Activated CD8-positive, alpha-beta memory T cell treated with anti-CD3 and anti-CD28 coated beads, Interleukin-2, amount 10 ng/mL, durations not matched to agents 7 days and 5 days (primary cell): ENCODE data around the gene MDGA2. TPM values are rescaled to one million over a fixed set of nuclear protein-coding genes. Genes with fewer than 3 reads are reported as not detected.
"Not testable (repeated sequence)": the region's sequence is repeated elsewhere in the genome, so short reads cannot be mapped to it uniquely, and the experiment has no call there.

ENCODE experiments used
- ATAC-seq: fragments of 150-1000 bp; cut with Tn5 transposase; one replicate; pipeline ENCODE4 v1.10.0; 2021; ENCODE audit warnings: moderate library complexity
- CTCF ChIA-PET: fragments of 350-600 bp; sonication (Branson Sonifier 250); formaldehyde crosslinking; loops from one replicate; lab custom pipeline; 2021; ENCODE audit warnings: antibody characterized with exemption; lab: Charles Lee
- DNase-seq: peaks from one replicate; pipeline ENCODE4 v3.0.0-alpha.2; 2020
- H3K27ac Mint-ChIP-seq: one replicate; pipeline ENCODE4 v1.8.0; 2021; ENCODE audit warnings: mild to moderate bottlenecking, mixed read lengths
- H3K27me3 Mint-ChIP-seq: one replicate; pipeline ENCODE4 v1.8.0; 2021; ENCODE audit warnings: mixed read lengths
- H3K36me3 Mint-ChIP-seq: one replicate; pipeline ENCODE4 v1.8.0; 2021; ENCODE audit warnings: mild to moderate bottlenecking, mixed read lengths
- H3K4me1 Mint-ChIP-seq: one replicate; pipeline ENCODE4 v1.8.0; 2021; ENCODE audit warnings: mixed read lengths
- H3K4me3 Mint-ChIP-seq: one replicate; pipeline ENCODE4 v1.8.0; 2021; ENCODE audit warnings: mild to moderate bottlenecking, moderate library complexity, mixed read lengths
- H3K9me3 Mint-ChIP-seq: one replicate; pipeline ENCODE4 v1.8.0; 2022; ENCODE audit warnings: low read depth, mixed read lengths
- total RNA-seq, 2 experiments: library from RNA; stranded (reverse); gene quantifications; one replicate each; pipeline ENCODE4 v1.2.3, GENCODE V29; 2021

MDGA2 gene
- total RNA-seq, 2 experiments from 2014 or later: not detected

GRCh38 chr14:47207617-47208016 lies 467.8 kb downstream of the MDGA2 start:
- ATAC-seq (no peak), DNase-seq (no peak)
- H3K9me3 Mint-ChIP-seq: peaks cover 9% of the 10 kb centered on the region
- CTCF ChIA-PET: no interaction called here
- no peaks in the 10 kb centered on the region for H3K36me3 Mint-ChIP-seq
- no peak overlapping the region for H3K4me3 Mint-ChIP-seq
- no peaks in the 10 kb centered on the region for H3K4me1 Mint-ChIP-seq
- no peaks in the 10 kb centered on the region for H3K27me3 Mint-ChIP-seq
- no peak overlapping the region for H3K27ac Mint-ChIP-seq

GRCh38 chr14:47200740-47201139 lies 474.7 kb downstream of the MDGA2 start:
- Mint-ChIP-seq H3K36me3 (no peaks in the 10 kb centered on the region), H3K4me3 (no peak overlapping the region), H3K9me3 (peaks cover 8% of the 10 kb centered on the region), H3K27me3 (no peaks in the 10 kb centered on the region), H3K4me1 (no peaks in the 10 kb centered on the region), H3K27ac (no peak overlapping the region)
- DNase-seq (no peak), ATAC-seq (no peak)
- CTCF ChIA-PET: no interaction called here

GRCh38 chr14:47195582-47195981 lies 479.8 kb downstream of the MDGA2 start:
- ATAC-seq (no peak), DNase-seq (no peak)
- Mint-ChIP-seq H3K27ac (no peak overlapping the region), H3K9me3 (peaks cover 4% of the 10 kb centered on the region), H3K4me1 (no peaks in the 10 kb centered on the region), H3K27me3 (no peaks in the 10 kb centered on the region), H3K36me3 (no peaks in the 10 kb centered on the region), H3K4me3 (no peak overlapping the region)
- CTCF ChIA-PET: no interaction called here

- peaks cover 4% of the 10 kb centered on the region for H3K9me3 Mint-ChIP-seq
- H3K27ac Mint-ChIP-seq: no peak overlapping the region
- CTCF ChIA-PET: no interaction called here
Observed at GRCh38 chr14:47194055-47194454, 481.4 kb downstream of the MDGA2 start.

DNA sequence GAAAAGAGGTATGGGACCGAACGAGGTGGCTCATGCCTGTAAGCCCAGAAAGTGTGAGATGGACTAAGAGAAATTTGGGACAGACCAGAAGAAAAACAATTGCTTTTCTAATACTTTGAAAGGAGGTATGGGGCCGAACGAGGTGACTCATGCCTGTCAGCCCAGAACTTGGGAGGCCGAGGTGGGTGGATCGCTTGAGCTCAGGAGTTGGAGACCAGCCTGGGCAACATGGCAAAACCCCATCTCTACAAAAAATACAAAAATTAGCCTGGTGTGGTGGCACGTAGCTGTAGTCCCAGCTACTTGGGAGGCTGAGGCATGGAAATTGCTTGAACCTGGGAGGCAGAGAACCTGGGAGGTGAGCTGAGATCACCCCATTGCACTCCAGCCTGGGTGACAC lies 483.2 kb downstream of the MDGA2 start:
- H3K4me3 Mint-ChIP-seq, H3K36me3 Mint-ChIP-seq, DNase-seq, H3K4me1 Mint-ChIP-seq, H3K9me3 Mint-ChIP-seq, ATAC-seq, CTCF ChIA-PET, H3K27me3 Mint-ChIP-seq, H3K27ac Mint-ChIP-seq: not testable (repeated sequence)

More at GRCh38 chr14:47194055-47194454, 481.4 kb downstream of the MDGA2 start:
- DNase-seq (no peak), ATAC-seq (no peak)
- Mint-ChIP-seq H3K4me3 (no peak overlapping the region), H3K27me3 (no peaks in the 10 kb centered on the region), H3K36me3 (no peaks in the 10 kb centered on the region), H3K4me1 (no peaks in the 10 kb centered on the region)

DNA sequence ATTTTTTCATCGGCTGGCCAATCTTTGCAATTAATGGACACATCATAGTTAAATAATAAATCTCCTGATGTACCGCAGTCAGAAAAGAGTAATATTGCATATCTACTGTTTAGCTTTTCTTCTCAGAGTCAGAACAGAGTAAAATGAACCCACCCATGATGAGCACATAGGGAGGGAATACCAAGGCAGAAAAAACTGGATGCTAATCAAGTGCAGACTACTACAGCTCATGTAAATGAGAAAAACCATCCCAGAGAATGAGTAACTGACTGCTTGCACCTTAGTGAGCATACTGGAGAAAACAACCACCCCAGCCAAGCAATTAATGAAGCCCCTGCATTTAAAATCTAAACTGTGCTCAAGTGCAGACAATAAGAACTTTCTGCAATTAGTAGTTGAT lies 483.7 kb downstream of the MDGA2 start:
- H3K4me1 Mint-ChIP-seq: no peaks in the 10 kb centered on the region
- no peak overlapping the region for H3K27ac Mint-ChIP-seq
- H3K4me3 Mint-ChIP-seq: no peak overlapping the region
- peaks cover 4% of the 10 kb centered on the region for H3K9me3 Mint-ChIP-seq
- no peaks in the 10 kb centered on the region for H3K27me3 Mint-ChIP-seq
- DNase-seq (no peak), ATAC-seq (no peak)
- CTCF ChIA-PET: no interaction called here
- no peaks in the 10 kb centered on the region for H3K36me3 Mint-ChIP-seq

- DNase-seq (no peak), ATAC-seq (no peak)
- CTCF ChIA-PET: no interaction called here
- peaks cover 4% of the 10 kb centered on the region for H3K9me3 Mint-ChIP-seq
- no peaks in the 10 kb centered on the region for H3K36me3 Mint-ChIP-seq
- H3K27me3 Mint-ChIP-seq: no peaks in the 10 kb centered on the region
- no peak overlapping the region for H3K27ac Mint-ChIP-seq
- H3K4me1 Mint-ChIP-seq: no peaks in the 10 kb centered on the region
- H3K4me3 Mint-ChIP-seq: no peak overlapping the region
Observed at GRCh38 chr14:47189911-47190484, 485.4 kb downstream of the MDGA2 start.

DNA sequence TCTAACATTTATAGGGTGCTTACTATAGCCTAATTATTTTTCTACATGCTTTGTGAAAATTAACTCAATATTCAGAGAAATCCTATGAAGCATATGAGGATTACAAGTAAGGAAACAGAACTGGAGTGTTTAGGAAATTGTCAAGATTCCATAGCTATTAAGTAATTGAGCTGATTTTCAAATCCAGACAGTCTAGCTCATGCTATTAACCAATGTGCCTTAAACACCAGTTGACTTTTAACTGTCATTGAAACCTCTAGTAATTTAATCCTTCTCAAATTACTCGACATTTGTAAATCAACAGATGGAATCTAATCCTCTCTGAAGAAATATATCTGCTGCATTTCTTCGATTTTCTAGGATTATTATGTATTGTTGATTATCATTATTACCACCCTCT lies 488.9 kb downstream of the MDGA2 start:
- Mint-ChIP-seq H3K4me3 (no peak overlapping the region), H3K4me1 (no peaks in the 10 kb centered on the region), H3K9me3 (peaks cover 2% of the 10 kb centered on the region), H3K27ac (no peak overlapping the region), H3K27me3 (no peaks in the 10 kb centered on the region), H3K36me3 (no peaks in the 10 kb centered on the region)
- ATAC-seq: no peak
- no peak for DNase-seq
- CTCF ChIA-PET: no interaction called here

GRCh38 chr14:47179906-47180305 lies 495.5 kb downstream of the MDGA2 start:
- peaks cover 2% of the 10 kb centered on the region for H3K9me3 Mint-ChIP-seq
- ATAC-seq (no peak), DNase-seq (no peak)
- no peak overlapping the region for H3K4me3 Mint-ChIP-seq
- H3K36me3 Mint-ChIP-seq: no peaks in the 10 kb centered on the region
- CTCF ChIA-PET: no interaction called here
- H3K27me3 Mint-ChIP-seq: no peaks in the 10 kb centered on the region
- H3K27ac Mint-ChIP-seq: no peak overlapping the region
- no peaks in the 10 kb centered on the region for H3K4me1 Mint-ChIP-seq

- H3K4me3 Mint-ChIP-seq, H3K4me1 Mint-ChIP-seq, H3K27ac Mint-ChIP-seq, ATAC-seq, H3K9me3 Mint-ChIP-seq, CTCF ChIA-PET, H3K27me3 Mint-ChIP-seq, DNase-seq, H3K36me3 Mint-ChIP-seq: not testable (repeated sequence)
Observed at GRCh38 chr14:47171896-47172295, 503.5 kb downstream of the MDGA2 start.

GRCh38 chr14:47167402-47167801 lies 508.0 kb downstream of the MDGA2 start:
- CTCF ChIA-PET: no interaction called here
- ATAC-seq (no peak), DNase-seq (no peak)
- Mint-ChIP-seq H3K36me3 (no peaks in the 10 kb centered on the region), H3K4me3 (no peak overlapping the region), H3K9me3 (peaks cover 17% of the 10 kb centered on the region), H3K27me3 (no peaks in the 10 kb centered on the region), H3K27ac (no peak overlapping the region), H3K4me1 (no peaks in the 10 kb centered on the region)

GRCh38 chr14:47155395-47155794 lies 520.0 kb downstream of the MDGA2 start:
- H3K4me1 Mint-ChIP-seq: no peaks in the 10 kb centered on the region
- H3K9me3 Mint-ChIP-seq: peaks cover 11% of the 10 kb centered on the region
- ATAC-seq (no peak), DNase-seq (no peak)
- H3K27me3 Mint-ChIP-seq: no peaks in the 10 kb centered on the region
- H3K4me3 Mint-ChIP-seq: no peak overlapping the region
- no peak overlapping the region for H3K27ac Mint-ChIP-seq
- CTCF ChIA-PET: no interaction called here
- no peaks in the 10 kb centered on the region for H3K36me3 Mint-ChIP-seq

DNA sequence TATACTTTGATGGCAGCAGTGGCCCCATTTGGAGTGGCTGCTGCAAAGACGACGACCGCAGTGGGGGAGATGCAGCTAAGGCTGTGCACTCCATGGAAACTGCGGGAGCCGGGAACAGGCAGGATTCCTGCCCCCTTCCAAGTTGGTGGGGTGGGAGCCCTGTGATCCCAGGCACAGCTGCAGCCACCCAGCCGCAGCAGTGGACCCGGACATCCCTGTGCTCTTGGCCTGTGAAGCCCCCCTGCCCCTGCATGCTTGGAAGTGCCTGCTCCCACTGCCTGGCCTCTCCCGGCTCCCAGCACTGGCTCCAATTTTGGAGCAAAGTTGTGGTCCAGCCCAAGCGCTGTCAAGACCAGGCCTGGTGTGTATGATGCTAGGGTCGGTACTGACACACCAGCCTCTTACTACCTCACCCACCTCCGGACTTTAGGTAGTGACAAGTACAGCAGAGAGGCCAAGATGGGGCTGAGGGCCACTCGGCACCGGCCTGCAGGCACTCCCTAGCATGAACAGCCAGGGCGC lies 521.1 kb downstream of the MDGA2 start:
- no peaks in the 10 kb centered on the region for H3K27me3 Mint-ChIP-seq
- H3K4me1 Mint-ChIP-seq: no peaks in the 10 kb centered on the region
- no peak overlapping the region for H3K27ac Mint-ChIP-seq
- no peak overlapping the region for H3K4me3 Mint-ChIP-seq
- H3K36me3 Mint-ChIP-seq: no peaks in the 10 kb centered on the region
- ATAC-seq (no peak), DNase-seq (no peak)
- CTCF ChIA-PET: no interaction called here
- H3K9me3 Mint-ChIP-seq: peaks cover 15% of the 10 kb centered on the region

GRCh38 chr14:47153746-47154145 lies 521.7 kb downstream of the MDGA2 start:
- Mint-ChIP-seq H3K9me3 (peaks cover 15% of the 10 kb centered on the region), H3K27me3 (no peaks in the 10 kb centered on the region), H3K36me3 (no peaks in the 10 kb centered on the region), H3K4me1 (no peaks in the 10 kb centered on the region), H3K4me3 (no peak overlapping the region), H3K27ac (no peak overlapping the region)
- ATAC-seq (no peak), DNase-seq (no peak)
- CTCF ChIA-PET: no interaction called here

DNA sequence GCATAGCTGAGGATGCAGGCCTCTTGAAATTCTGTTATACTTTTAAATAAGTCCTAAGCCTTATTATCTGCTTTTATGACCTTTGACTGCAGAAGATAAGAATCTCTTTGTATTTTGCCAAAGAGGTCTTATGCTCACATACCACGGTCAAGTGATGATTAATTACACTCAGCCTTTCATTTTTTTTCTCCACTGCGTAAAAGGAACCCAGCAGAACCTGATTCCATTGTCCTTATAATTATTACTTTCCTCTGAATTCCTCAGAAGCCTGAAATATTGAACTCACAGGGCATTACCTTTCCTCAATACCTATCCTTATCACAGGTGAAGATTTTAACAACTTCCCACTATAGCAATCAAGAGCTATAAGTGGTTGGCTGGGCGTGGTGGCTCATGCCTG lies 525.1 kb downstream of the MDGA2 start:
- Mint-ChIP-seq H3K4me3 (no peak overlapping the region), H3K9me3 (peaks cover 15% of the 10 kb centered on the region), H3K27ac (no peak overlapping the region), H3K27me3 (no peaks in the 10 kb centered on the region), H3K36me3 (no peaks in the 10 kb centered on the region), H3K4me1 (no peaks in the 10 kb centered on the region)
- DNase-seq (no peak), ATAC-seq (no peak)
- CTCF ChIA-PET: no interaction called here
